ENCODE data around the gene TTYH3.

Gene TTYH3

GRCh38 chr7:2698581-2699288 lies 66.9 kb downstream of the TTYH3 start:
- H3K27me3 ChIP-seq (ENCODE audit: control insufficient read depth, insufficient read depth, low read length, poor library complexity, severe bottlenecking) = no peaks in the 10 kb centered on the region

GRCh38 chr7:2699289-2699620 lies 67.5 kb downstream of the TTYH3 start:
- H3K4me1 ChIP-seq (ENCODE audit: control insufficient read depth, insufficient read depth, low read length) = no peaks in the 10 kb centered on the region
- H3K36me3 ChIP-seq (ENCODE audit: control insufficient read depth, insufficient read depth, low read length) = no peaks in the 10 kb centered on the region
- no peaks in the 10 kb centered on the region for H3K27me3 ChIP-seq (ENCODE audit: control insufficient read depth, insufficient read depth, low read length, poor library complexity, severe bottlenecking)
- H3K4me3 ChIP-seq (ENCODE audit: insufficient read depth, low read depth, low read length) = no peak overlapping the region
- 92% methylated on average over 15 of the region's 15 CpGs for WGBS, 2 experiments
- H3K27ac ChIP-seq (ENCODE audit: insufficient read depth, low read depth, low read length, poor library complexity, severe bottlenecking) = no peak overlapping the region
- no peaks in the 10 kb centered on the region for H3K9me3 ChIP-seq (ENCODE audit: control insufficient read depth, low read length)

More at GRCh38 chr7:2698581-2699288, 66.9 kb downstream of the TTYH3 start:
- Histone ChIP-seq H3K9me3 (ENCODE audit: control insufficient read depth, low read length) (no peaks in the 10 kb centered on the region), H3K4me1 (ENCODE audit: control insufficient read depth, insufficient read depth, low read length) (no peaks in the 10 kb centered on the region), H3K27ac (ENCODE audit: insufficient read depth, low read depth, low read length, poor library complexity, severe bottlenecking) (no peak overlapping the region), H3K4me3 (ENCODE audit: insufficient read depth, low read depth, low read length) (no peak overlapping the region), H3K36me3 (ENCODE audit: control insufficient read depth, insufficient read depth, low read length) (no peaks in the 10 kb centered on the region)
- WGBS, 2 experiments = 90 to 93% methylated on average over 18 of the region's 18 CpGs

- Histone ChIP-seq H3K4me1 (ENCODE audit: control insufficient read depth, insufficient read depth, low read length) (no peaks in the 10 kb centered on the region), H3K4me3 (ENCODE audit: insufficient read depth, low read depth, low read length) (no peak overlapping the region), H3K27me3 (ENCODE audit: control insufficient read depth, insufficient read depth, low read length, poor library complexity, severe bottlenecking) (no peaks in the 10 kb centered on the region), H3K27ac (ENCODE audit: insufficient read depth, low read depth, low read length, poor library complexity, severe bottlenecking) (no peak overlapping the region), H3K9me3 (ENCODE audit: control insufficient read depth, low read length) (no peaks in the 10 kb centered on the region), H3K36me3 (ENCODE audit: control insufficient read depth, insufficient read depth, low read length) (no peaks in the 10 kb centered on the region)
- 91% methylated on average over 40 of the region's 40 CpGs for WGBS, 2 experiments
These were observed 68.5 kb downstream of the TTYH3 start for GRCh38 chr7:2700141-2700850.

GRCh38 chr7:2701424-2701823 lies 69.6 kb downstream of the TTYH3 start:
- 95 to 97% methylated on average over 17 of the region's 17 CpGs for WGBS, 2 experiments
- H3K27ac ChIP-seq (ENCODE audit: insufficient read depth, low read depth, low read length, poor library complexity, severe bottlenecking) = no peak overlapping the region
- peaks cover under 1% of the 10 kb centered on the region for H3K4me1 ChIP-seq (ENCODE audit: control insufficient read depth, insufficient read depth, low read length)
- no peaks in the 10 kb centered on the region for H3K9me3 ChIP-seq (ENCODE audit: control insufficient read depth, low read length)
- H3K36me3 ChIP-seq (ENCODE audit: control insufficient read depth, insufficient read depth, low read length) = no peaks in the 10 kb centered on the region
- H3K4me3 ChIP-seq (ENCODE audit: insufficient read depth, low read depth, low read length) = no peak overlapping the region
- no peaks in the 10 kb centered on the region for H3K27me3 ChIP-seq (ENCODE audit: control insufficient read depth, insufficient read depth, low read length, poor library complexity, severe bottlenecking)

- no peak overlapping the region for H3K4me3 ChIP-seq (ENCODE audit: insufficient read depth, low read depth, low read length)
These were observed 70.2 kb downstream of the TTYH3 start for GRCh38 chr7:2701832-2702593.

GRCh38 chr7:2702594-2702957 lies 70.8 kb downstream of the TTYH3 start:
- 91 to 94% methylated on average over 22 of the region's 22 CpGs for WGBS, 2 experiments
- no peaks in the 10 kb centered on the region for H3K9me3 ChIP-seq (ENCODE audit: control insufficient read depth, low read length)
- no peaks in the 10 kb centered on the region for H3K27me3 ChIP-seq (ENCODE audit: control insufficient read depth, insufficient read depth, low read length, poor library complexity, severe bottlenecking)
- H3K4me1 ChIP-seq (ENCODE audit: control insufficient read depth, insufficient read depth, low read length) = peaks cover 12% of the 10 kb centered on the region
- no peaks in the 10 kb centered on the region for H3K36me3 ChIP-seq (ENCODE audit: control insufficient read depth, insufficient read depth, low read length)
- H3K27ac ChIP-seq (ENCODE audit: insufficient read depth, low read depth, low read length, poor library complexity, severe bottlenecking) = no peak overlapping the region
- no peak overlapping the region for H3K4me3 ChIP-seq (ENCODE audit: insufficient read depth, low read depth, low read length)

More at GRCh38 chr7:2701832-2702593, 70.2 kb downstream of the TTYH3 start:
- WGBS, 2 experiments = 89 to 90% methylated on average over 12 of the region's 12 CpGs
- H3K27ac ChIP-seq (ENCODE audit: insufficient read depth, low read depth, low read length, poor library complexity, severe bottlenecking) = no peak overlapping the region
- H3K4me1 ChIP-seq (ENCODE audit: control insufficient read depth, insufficient read depth, low read length) = peaks cover 6% of the 10 kb centered on the region
- no peaks in the 10 kb centered on the region for H3K9me3 ChIP-seq (ENCODE audit: control insufficient read depth, low read length)
- no peaks in the 10 kb centered on the region for H3K36me3 ChIP-seq (ENCODE audit: control insufficient read depth, insufficient read depth, low read length)
- no peaks in the 10 kb centered on the region for H3K27me3 ChIP-seq (ENCODE audit: control insufficient read depth, insufficient read depth, low read length, poor library complexity, severe bottlenecking)

- WGBS, 2 experiments = 83 to 87% methylated on average over 14 of the region's 14 CpGs
- Histone ChIP-seq H3K9me3 (ENCODE audit: control insufficient read depth, low read length) (no peaks in the 10 kb centered on the region), H3K4me1 (ENCODE audit: control insufficient read depth, insufficient read depth, low read length) (peaks cover 13% of the 10 kb centered on the region), H3K4me3 (ENCODE audit: insufficient read depth, low read depth, low read length) (no peak overlapping the region), H3K36me3 (ENCODE audit: control insufficient read depth, insufficient read depth, low read length) (no peaks in the 10 kb centered on the region), H3K27me3 (ENCODE audit: control insufficient read depth, insufficient read depth, low read length, poor library complexity, severe bottlenecking) (no peaks in the 10 kb centered on the region), H3K27ac (ENCODE audit: insufficient read depth, low read depth, low read length, poor library complexity, severe bottlenecking) (no peak overlapping the region)
These were observed 73.7 kb downstream of the TTYH3 start for GRCh38 chr7:2705371-2706096.

GRCh38 chr7:2706685-2707126 lies 74.9 kb downstream of the TTYH3 start:
- Histone ChIP-seq H3K4me3 (ENCODE audit: insufficient read depth, low read depth, low read length) (no peak overlapping the region), H3K4me1 (ENCODE audit: control insufficient read depth, insufficient read depth, low read length) (peaks cover 13% of the 10 kb centered on the region), H3K27me3 (ENCODE audit: control insufficient read depth, insufficient read depth, low read length, poor library complexity, severe bottlenecking) (no peaks in the 10 kb centered on the region), H3K27ac (ENCODE audit: insufficient read depth, low read depth, low read length, poor library complexity, severe bottlenecking) (no peak overlapping the region), H3K9me3 (ENCODE audit: control insufficient read depth, low read length) (no peaks in the 10 kb centered on the region), H3K36me3 (ENCODE audit: control insufficient read depth, insufficient read depth, low read length) (no peaks in the 10 kb centered on the region)
- 29 to 35% methylated on average over 6 of the region's 6 CpGs for WGBS, 2 experiments

GRCh38 chr7:2707481-2707880 lies 75.7 kb downstream of the TTYH3 start:
- H3K4me3 ChIP-seq (ENCODE audit: insufficient read depth, low read depth, low read length) = no peak overlapping the region
- H3K27me3 ChIP-seq (ENCODE audit: control insufficient read depth, insufficient read depth, low read length, poor library complexity, severe bottlenecking) = no peaks in the 10 kb centered on the region
- H3K27ac ChIP-seq (ENCODE audit: insufficient read depth, low read depth, low read length, poor library complexity, severe bottlenecking) = no peak overlapping the region
- H3K4me1 ChIP-seq (ENCODE audit: control insufficient read depth, insufficient read depth, low read length) = peaks cover 13% of the 10 kb centered on the region
- H3K36me3 ChIP-seq (ENCODE audit: control insufficient read depth, insufficient read depth, low read length) = no peaks in the 10 kb centered on the region
- H3K9me3 ChIP-seq (ENCODE audit: control insufficient read depth, low read length) = no peaks in the 10 kb centered on the region
- 76 to 83% methylated on average over 8 of the region's 8 CpGs for WGBS, 2 experiments

All from ectodermal cell (in vitro differentiated cells).